Prostate gland (tissue), 2 donors: Measurements from ENCODE around the gene FGD5. TPM values are rescaled to one million over a fixed set of nuclear protein-coding genes. Genes with fewer than 3 reads are reported as not detected.

Experiments
- DNase-seq: peaks from one replicate; pipeline ENCODE4 v3.0.0-alpha.2; 2019; ENCODE audit warnings: low spot score
- H3K27ac ChIP-seq, 2 donors: fragments of 200-600 bp; sonication (generic); 2 replicates each; pipeline ENCODE4 v1.5.1; 2017 to 2019
- H3K27me3 ChIP-seq: fragments of 200-600 bp; sonication (generic); replicated peaks from 2 replicates; pipeline ENCODE4 v1.5.1; 2019; ENCODE audit not compliant: insufficient read depth
- H3K36me3 ChIP-seq, 2 donors: fragments of 200-600 bp; sonication (generic); 1 replicate in 1 of 2; 2 replicates in 1 of 2; pipeline versions ENCODE4 v1.5.1 to v1.8.1; 2017 to 2019
- H3K4me1 ChIP-seq: fragments of 200-600 bp; sonication (generic); replicated peaks from 2 replicates; pipeline ENCODE4 v1.5.1; 2019
- H3K4me3 ChIP-seq, 2 donors: fragments of 200-600 bp; sonication (generic); 2 replicates each; pipeline ENCODE4 v1.5.1; 2017 to 2019
- H3K9me3 ChIP-seq: fragments of 200-600 bp; sonication (generic); 2 replicates; pipeline ENCODE4 v1.5.1; 2017
- CTCF ChIP-seq, 4 experiments: fragments of 200-600 bp in 2 of 4; fragments of 450-650 bp in 2 of 4; sonication (generic) in 2 of 4; IDR thresholded peaks; 1 replicate in 3 of 4; 2 replicates in 1 of 4; pipeline ENCODE4 v1.5.1; 2016 to 2019; ENCODE audit warnings: antibody characterized with exemption in 4 of 4, mild to moderate bottlenecking in 2 of 4, moderate library complexity in 2 of 4
- POLR2A ChIP-seq: fragments of 450-650 bp; IDR thresholded peaks from one replicate; pipeline ENCODE4 v1.6.1; 2016; ENCODE audit warnings: antibody characterized with exemption, mild to moderate bottlenecking
- POLR2AphosphoS5 ChIP-seq: sonication (generic); formaldehyde crosslinking; IDR thresholded peaks from one replicate; pipeline ENCODE4 v1.6.1; 2017; ENCODE audit warnings: antibody characterized with exemption
- WGBS: methylation state at CpG from one replicate; pipeline ENCODE4 v1.1.5; 2018; 5-methylcytosine and 5-hydroxymethylcytosine counted together
- intact Hi-C: fragments of 100-400 bp; cut with DNase I; formaldehyde crosslinking; loops from one replicate; pipeline ENCODE4 v1.14.2; 2022
- total RNA-seq, 2 donors: library from RNA; depleted of rRNA; stranded (reverse); fragments of >200 nt; gene quantifications; one replicate each; pipeline ENCODE4 v1.1.0, GENCODE V29; 2016

Gene FGD5
- total RNA-seq, 2 donors from 2014 or later: 4.5 to 15.8 TPM

- WGBS: 52% methylated on average over 14 of the region's 14 CpGs
- no peak overlapping the region for H3K4me3 ChIP-seq
- no peaks in the 10 kb centered on the region for H3K9me3 ChIP-seq
- no peak for DNase-seq
- no peaks in the 10 kb centered on the region for H3K36me3 ChIP-seq
- TF ChIP-seq POLR2A: no peak
- TF ChIP-seq CTCF (IDR thresholded peaks at IDR 0.05): no peak
- no peak for TF ChIP-seq POLR2AphosphoS5
- H3K27me3 ChIP-seq: no peaks in the 10 kb centered on the region
- intact Hi-C loops: no loop called here
- no peaks in the 10 kb centered on the region for H3K4me1 ChIP-seq
- no peak overlapping the region for H3K27ac ChIP-seq
Observed at GRCh38 chr3:14796403-14797077, 22.2 kb upstream of the FGD5 start.

GRCh38 chr3:14797731-14798130, 21.0 kb upstream of the FGD5 start:
- intact Hi-C loops: no loop called here
- Histone ChIP-seq H3K27ac (no peak overlapping the region), H3K36me3 (no peaks in the 10 kb centered on the region), H3K27me3 (no peaks in the 10 kb centered on the region), H3K9me3 (no peaks in the 10 kb centered on the region), H3K4me3 (no peak overlapping the region), H3K4me1 (no peaks in the 10 kb centered on the region)
- TF ChIP-seq POLR2A: no peak
- WGBS: 84% methylated on average over 4 of the region's 4 CpGs
- DNase-seq: no peak

- Histone ChIP-seq H3K9me3 (no peaks in the 10 kb centered on the region), H3K27ac (no peak overlapping the region), H3K4me3 (no peak overlapping the region), H3K4me1 (no peaks in the 10 kb centered on the region), H3K27me3 (no peaks in the 10 kb centered on the region), H3K36me3 (no peaks in the 10 kb centered on the region)
- no peak for DNase-seq
- WGBS: 87% methylated on average over 6 of the region's 6 CpGs
- intact Hi-C loops: no loop called here
- TF ChIP-seq CTCF (IDR thresholded peaks at IDR 0.05) (no peak), POLR2A (no peak), POLR2AphosphoS5 (no peak)
Observed at GRCh38 chr3:14798231-14798630, 20.5 kb upstream of the FGD5 start.

GRCh38 chr3:14799146-14799545, 19.6 kb upstream of the FGD5 start:
- H3K27ac ChIP-seq: no peak overlapping the region
- no peaks in the 10 kb centered on the region for H3K9me3 ChIP-seq
- intact Hi-C loops: no loop called here
- 88% methylated on average over 4 of the region's 4 CpGs for WGBS
- no peak for DNase-seq
- no peak overlapping the region for H3K4me3 ChIP-seq
- no peaks in the 10 kb centered on the region for H3K27me3 ChIP-seq
- no peak for TF ChIP-seq POLR2AphosphoS5
- no peaks in the 10 kb centered on the region for H3K36me3 ChIP-seq
- H3K4me1 ChIP-seq: no peaks in the 10 kb centered on the region

- intact Hi-C loops: no loop called here
- no peak for TF ChIP-seq POLR2A
- no peak for TF ChIP-seq POLR2AphosphoS5
- TF ChIP-seq CTCF (IDR thresholded peaks at IDR 0.05): no peak
- no peak overlapping the region for H3K4me3 ChIP-seq
- WGBS: 91% methylated on average over 9 of the region's 9 CpGs
- H3K36me3 ChIP-seq: no peaks in the 10 kb centered on the region
- H3K27me3 ChIP-seq: no peaks in the 10 kb centered on the region
- DNase-seq: no peak
- no peaks in the 10 kb centered on the region for H3K9me3 ChIP-seq
- H3K4me1 ChIP-seq: no peaks in the 10 kb centered on the region
- no peak overlapping the region for H3K27ac ChIP-seq
Observed at GRCh38 chr3:14801031-14801430, 17.7 kb upstream of the FGD5 start.

- H3K4me3 ChIP-seq: no peak overlapping the region
- no peak for DNase-seq
- no peak for TF ChIP-seq POLR2A
- WGBS: 75% methylated on average over 10 of the region's 10 CpGs
- intact Hi-C loops: no loop called here
- H3K27me3 ChIP-seq: no peaks in the 10 kb centered on the region
- no peaks in the 10 kb centered on the region for H3K4me1 ChIP-seq
- H3K36me3 ChIP-seq: no peaks in the 10 kb centered on the region
- H3K9me3 ChIP-seq: no peaks in the 10 kb centered on the region
- no peak overlapping the region for H3K27ac ChIP-seq
Observed at GRCh38 chr3:14801668-14802380, 16.9 kb upstream of the FGD5 start.
